ENCODE measurements around the gene SKI.

Gene SKI

DNA sequence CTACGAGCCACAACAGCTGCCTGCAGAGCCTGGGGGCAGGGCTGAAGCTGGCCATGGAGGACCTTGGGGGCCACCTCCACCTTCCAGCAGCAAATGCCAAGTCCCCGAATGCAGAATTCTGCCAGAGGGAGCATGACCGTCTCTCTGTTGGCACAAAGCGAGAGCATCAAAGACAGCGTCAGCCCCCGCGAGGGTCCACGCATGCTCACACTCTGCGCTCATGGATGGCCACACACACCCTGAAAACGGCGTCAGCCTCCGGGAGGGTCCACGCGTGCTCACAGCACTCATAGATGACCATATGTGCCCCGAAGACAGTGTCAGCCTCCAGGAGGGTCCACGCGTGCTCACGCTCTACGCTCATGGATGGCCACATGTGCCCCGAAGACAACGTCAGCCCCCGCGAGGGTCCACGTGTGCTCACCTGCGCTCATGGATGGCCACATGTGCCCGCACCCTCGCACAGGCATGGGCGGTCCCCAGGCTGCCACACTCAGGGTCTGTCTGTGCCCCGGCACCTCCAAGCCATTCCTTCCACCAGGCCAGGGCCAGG is 116.7 kb downstream of the SKI start:
- DNase-seq = no peak

DNA sequence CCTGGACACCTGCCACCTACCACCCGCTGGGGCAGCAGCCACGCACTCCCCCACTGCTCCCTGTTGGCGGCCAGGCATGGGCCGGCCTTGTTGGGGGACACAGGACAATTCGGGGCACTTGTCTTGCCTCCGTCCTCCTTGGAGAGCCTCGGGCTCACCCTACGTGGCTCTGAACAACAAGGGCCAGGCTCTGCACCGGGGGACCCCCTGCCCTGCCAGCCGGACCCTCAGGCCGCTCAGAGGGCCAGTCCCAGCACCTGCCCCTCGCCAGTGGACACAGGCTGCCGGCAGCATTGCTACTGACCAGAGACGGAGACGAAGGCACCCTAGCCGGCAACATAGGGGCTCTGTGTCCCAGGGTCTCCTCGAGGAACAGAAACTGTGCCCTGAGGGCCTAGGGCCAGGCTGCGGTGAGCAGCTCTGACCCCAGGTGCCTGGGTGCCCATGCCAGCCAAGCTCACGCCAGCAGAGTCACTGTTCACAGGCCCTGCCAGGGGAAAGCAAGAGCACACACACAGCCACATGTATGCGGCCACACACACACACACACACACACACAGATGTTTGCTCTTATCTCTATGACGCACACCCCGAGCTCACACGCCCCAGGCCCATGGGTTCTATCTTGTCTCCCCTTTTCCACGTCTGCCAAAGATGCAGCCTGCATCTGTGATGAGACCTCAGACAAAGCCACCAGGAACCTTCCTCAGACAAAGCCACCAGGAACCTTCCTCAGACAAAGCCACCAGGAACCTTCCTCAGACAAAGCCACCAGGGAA is 117.4 kb downstream of the SKI start:
- no peak for DNase-seq

GRCh38 chr1:2346691-2347408 is 118.7 kb downstream of the SKI start:
- peak in 1 of 2 experiments; percentile 49 for DNase-seq

DNA sequence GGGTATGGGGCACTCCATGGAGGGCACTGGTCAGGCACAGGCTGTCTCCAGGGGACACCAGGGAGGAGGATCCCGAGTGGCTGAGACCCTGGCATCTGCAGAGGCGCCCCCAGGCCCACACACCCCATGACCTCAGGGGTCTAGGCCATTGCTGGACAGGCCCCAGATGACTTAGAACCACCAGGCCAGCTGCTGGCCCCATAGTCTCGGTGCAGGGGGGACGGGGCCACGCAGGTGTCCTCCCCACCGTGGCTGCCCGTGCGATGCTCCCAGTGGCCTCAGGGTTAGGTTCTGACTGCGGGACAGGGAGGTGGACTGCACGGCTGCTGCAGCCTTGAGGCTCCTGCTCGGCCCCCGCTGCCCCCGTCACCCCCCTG is 119.3 kb downstream of the SKI start:
- DNase-seq = no peak

DNA sequence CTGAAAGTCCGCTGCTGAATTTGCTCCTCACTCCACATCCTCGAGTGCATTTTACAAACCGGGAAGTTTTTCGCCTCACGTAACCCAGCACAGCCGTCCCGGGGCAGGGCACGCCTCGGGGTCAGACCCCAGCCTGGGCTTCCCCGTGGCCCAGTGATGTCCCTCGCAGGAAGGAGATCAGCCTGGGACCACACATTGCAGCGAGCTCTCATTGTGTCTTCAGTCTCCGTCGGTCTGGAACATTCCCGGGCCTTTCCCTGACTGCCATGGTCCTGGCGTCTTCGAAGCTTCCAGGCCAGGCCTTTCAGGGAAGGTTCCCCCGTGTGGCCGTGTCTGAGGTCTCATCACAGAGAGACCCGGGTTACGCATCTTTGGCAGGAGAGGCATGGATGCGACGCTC is 119.8 kb downstream of the SKI start:
- no peak for DNase-seq

GRCh38 chr1:2348346-2349325 is 120.5 kb downstream of the SKI start:
- no peak for DNase-seq

- no peak for DNase-seq
Measured at GRCh38 chr1:2349806-2350205, 121.7 kb downstream of the SKI start.

- no peak for DNase-seq
Measured at GRCh38 chr1:2350501-2350900, 122.4 kb downstream of the SKI start.

- no peak for DNase-seq
Measured at GRCh38 chr1:2350911-2351655, 123.0 kb downstream of the SKI start.

DNA sequence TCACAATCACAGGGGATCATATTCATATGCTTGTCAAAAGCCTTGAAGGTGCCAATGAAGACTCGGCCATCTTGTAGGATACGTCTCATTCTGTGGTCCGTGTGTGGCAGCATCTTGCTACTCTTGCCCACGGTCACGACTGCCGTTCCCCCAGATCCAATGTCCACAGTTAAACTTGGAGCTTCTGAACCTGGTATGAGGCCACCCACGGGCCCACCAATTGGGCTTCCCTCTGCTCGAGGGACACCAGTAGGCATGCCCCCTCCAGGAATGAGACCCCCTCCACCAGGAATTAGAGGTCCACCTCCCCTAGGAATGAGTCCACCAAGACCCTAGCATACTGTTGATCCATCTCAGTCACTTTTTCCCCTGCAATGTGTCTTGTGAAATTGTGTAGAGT is 123.6 kb downstream of the SKI start:
- DNase-seq = no peak

DNA sequence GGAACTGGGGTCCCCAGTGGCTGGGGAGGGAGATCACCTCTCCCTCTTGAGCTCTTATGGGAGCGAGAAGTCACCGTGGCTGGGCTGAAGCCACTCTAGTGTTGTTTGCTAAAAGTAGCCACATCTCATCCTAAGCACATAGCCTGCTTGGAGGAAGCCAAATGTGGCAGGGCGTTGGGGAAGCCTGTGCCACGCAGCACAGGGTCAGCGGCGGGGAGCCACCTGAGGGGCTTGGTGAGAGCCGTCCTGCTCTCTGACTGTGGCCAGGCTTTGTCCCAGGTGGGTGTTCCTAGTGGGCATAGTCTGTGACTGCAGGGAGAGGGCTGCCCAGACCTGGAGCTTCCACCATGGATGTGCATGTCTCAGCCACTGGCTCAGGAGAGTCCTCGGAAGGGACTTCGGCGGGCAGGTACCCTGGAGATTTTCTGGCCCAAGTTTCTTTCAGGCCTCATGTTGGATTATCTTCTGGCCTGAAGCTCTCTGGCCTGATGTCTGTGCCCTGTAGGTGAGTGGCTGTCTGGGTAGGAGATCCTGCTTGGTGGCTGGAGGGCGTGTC is 124.3 kb downstream of the SKI start:
- DNase-seq = no peak

DNA sequence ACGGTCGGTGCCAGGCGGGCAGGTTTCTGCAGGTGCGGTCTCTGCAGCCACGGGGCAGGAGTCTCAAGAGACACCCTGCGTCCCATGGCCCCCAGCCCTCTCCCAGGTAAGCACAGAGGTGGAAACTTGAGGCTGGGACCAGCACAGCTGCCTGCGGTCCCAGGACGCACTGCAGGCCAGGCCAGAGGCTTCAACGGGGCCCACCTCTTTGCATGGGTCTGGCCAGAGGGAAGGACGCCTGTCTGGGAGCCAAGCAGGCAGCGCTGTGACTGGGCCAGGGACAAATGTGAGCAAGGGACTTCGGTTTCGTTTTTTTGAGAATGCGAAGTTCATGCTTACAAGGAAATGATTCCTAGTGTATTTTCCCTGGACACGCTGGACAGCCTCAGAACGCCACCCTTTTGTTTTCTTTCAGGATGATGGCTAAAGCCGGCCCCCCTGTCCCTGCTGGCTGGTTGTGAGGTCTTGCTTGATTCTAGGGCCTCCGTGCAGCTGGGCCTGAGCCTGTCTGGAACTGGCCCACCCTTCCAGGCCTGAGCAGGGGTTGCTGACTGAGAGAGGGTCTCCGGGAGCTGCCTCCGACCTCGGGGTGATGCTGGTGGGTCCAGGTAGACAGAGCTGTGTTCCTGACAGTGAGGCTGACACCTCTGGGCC is 124.9 kb downstream of the SKI start:
- no peak for DNase-seq

- no peak for DNase-seq
Measured at GRCh38 chr1:2353551-2354438, 125.7 kb downstream of the SKI start.

DNA sequence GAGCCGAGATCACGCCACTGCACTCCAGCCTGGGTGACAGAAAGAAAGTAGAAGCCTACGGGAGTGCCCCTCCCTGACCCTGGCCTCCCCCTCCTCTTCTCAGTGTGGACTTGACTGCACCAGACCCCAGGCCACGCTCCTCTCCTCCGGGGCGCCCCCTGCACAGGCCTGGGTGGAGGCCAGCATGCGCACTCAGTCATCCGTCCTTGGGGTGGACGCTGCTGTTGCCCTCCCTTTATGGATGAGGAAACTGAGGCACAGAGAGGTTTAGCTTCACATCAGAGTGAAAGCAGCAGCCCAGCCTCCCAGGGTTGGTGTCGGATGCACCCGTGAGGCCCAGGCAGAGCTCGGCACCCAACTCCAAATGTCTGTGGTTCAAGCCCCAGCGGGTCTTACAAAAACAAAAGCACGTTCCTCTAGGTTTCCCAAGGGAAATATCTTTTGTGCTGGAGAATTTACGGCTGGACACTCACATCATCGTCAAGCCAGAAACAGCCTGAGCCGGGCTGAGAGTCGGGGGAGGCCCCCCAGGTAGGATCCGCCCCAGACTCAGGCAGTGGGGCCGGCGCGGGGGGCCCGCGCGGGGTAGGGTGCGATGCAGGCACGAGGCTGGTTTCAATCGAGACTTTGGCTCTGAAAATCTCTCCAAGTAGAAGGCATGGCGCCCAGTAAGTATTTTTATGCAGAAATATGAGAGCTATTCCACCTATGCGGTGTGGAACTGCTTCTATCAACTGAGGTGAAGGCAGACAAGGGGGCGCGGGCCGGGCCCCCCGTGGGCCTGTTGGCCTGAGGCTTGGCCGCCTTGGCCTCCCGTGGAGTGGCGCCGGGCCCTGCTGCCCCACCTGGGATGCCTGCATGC is 126.6 kb downstream of the SKI start:
- DNase-seq = no peak

DNA sequence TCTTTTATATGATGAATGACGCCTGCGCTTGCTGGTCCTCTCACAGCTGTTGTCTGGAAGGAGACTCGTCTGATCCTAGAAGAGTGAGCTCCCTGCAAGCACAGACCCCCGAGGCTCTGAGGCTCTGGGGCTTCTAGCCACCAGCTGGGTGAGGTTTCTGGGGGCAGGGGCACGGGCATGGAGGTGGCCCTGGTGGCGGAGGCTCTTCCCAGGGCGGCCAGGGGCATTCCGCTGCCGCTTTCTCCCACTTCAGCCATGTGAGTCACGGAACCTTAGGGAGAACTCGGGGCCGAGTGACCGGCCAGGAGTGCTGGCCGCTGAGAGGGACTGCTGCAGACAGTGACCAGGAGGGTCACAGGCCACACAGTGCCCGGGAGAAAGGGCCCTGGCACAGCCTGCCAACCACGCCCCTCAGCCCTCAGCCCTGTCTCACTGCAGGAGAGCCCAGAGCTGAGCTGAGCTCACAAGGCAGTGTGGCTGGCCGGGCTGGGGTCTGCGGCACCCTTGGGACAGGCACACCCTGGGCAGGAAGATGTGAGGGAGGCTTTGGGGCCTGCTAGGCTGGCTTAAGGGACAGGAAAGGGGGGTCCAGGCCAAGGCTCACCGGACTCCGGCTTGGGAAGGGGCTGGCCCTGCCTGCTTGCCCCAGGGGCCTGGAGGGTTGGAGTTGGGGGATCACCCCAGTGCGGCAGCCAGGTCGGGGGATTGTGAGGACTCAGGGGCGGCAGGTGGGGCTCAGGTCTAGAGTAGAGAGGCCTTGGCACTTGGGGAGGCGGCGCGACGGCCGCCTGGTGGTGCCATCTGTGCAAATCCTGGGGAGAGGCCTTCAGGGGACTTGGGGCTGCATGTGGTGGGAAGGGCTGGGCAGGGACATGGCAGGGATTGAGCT is 127.5 kb downstream of the SKI start:
- DNase-seq = no peak

- no peak for DNase-seq
Measured at GRCh38 chr1:2356401-2356800, 128.3 kb downstream of the SKI start.

DNA sequence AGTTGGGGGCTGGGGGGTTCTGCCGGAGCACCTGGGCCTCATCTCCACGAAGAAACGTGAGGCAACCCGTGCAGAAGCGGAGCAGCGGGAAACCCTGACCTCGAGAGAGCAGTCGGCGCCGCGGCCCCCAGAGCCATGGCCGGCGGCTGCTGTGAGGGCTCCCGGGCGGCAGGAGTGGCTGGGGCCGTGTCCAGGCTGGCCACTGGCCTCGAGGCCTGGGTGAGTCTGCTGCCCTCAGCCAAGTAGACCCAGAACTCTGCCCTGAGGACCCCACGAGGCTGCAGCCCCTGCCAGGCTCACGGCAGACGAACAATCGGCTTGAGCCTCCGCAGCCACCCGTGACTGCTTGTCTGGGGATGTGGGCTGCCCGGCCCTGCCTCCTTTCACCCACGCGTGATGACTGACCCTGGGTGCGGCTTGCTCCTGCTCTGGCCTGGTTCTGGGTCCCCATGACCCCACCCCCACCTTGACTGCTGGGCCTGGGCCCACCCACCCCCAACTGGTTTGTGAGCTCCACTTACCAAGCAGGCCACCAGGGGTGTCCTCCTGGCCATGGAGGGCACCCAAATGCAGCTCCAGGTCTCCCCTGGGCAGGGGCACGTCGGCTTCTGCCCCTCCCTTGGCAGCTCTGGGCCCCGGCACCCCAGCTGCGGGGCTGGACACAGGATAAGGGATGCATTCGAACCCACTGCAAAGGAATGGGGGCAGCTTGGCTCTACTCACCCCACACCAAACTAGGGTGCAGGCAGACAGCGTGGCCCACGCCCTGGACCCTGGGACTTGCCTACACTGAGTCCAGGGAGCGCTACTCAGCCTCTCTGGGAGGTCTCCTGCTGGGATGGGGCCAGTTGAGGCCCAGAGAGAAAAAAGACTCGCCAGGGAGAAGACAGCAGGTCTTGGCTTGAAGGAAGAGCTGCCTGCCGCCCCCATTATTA is 129.1 kb downstream of the SKI start:
- no peak for DNase-seq

All from NCI-H524 (cell line).